Stimulated activated CD4-positive, alpha-beta T cell treated with anti-CD3 and anti-CD28 coated beads, Interleukin-12 subunit alpha, Interleukin-12 subunit beta, amount 100 ng/mL, for 48 hours (primary cell): Measurements from ENCODE around the gene FNTB.
A peak's percentile ranks its signal among the peaks of the same experiment; 100 is the strongest.

Source experiments
- DNase-seq, 3 donors: peaks; one replicate each; pipeline ENCODE4 v3.0.0-alpha.2; 2020; ENCODE audit warnings: low read depth in 2 of 3, low spot score in 1 of 3

Gene FNTB

GRCh38 chr14:64952598-64953309 lies 33.9 kb upstream of the FNTB start:
- no peak for DNase-seq

- DNase-seq = no peak
Measured at GRCh38 chr14:64953310-64953654, 33.4 kb upstream of the FNTB start.

DNA sequence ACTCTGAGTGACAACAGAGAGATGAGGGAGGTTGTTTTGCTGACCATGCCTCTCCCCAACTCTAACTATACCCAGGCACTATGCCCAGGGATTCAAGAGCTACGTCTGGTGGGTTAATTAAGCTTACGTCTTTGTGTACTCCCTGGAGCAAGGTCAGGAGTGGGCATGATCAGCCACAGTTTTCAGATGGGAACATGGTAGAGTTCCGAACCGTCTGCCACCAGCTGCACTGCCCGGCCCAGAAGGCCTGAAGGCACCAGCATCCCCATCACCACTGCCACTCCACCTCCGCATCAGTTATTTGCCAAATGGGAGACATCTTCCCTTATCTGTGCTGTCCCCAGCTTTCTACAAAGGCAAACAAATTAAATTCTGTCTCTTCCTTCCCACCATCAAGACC lies 33.0 kb upstream of the FNTB start:
- no peak for DNase-seq

DNA sequence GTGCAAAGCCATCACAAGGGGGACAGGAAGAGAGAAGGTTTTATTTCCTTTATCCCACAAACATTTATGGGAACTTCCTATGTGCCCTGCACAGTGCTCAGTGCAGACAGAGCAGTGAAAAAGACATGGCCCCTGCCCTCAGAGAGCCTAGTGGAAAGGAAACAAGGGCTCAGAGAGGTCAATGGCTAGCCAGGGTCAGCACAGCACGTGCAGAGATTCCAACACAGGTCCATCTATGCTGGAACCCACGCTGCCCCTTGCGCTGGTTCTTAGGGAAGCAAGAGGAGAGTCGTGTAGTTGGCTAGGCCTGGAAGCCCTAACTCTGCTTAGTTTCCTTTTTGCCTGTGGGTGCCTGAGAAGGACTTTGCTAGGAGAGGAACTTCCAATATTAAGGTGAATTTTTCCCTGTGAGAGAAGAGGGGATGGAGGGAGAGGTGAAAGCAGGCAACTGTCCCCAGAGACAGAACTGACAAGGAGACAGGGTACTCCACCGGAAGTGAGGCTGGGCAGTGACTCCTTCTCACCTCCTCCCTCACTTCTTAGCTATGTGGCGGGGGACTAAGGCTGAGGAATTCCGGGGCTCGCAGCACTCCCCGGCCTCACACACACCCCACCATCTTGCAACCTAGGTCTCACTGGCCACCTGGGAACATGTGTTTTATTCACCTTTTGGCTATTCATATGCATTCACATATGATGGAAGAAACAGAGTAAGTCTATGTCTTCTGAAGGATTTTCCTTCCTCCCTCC lies 32.0 kb upstream of the FNTB start:
- DNase-seq = no peak

- no peak for DNase-seq
Measured at GRCh38 chr14:64955297-64955696, 31.4 kb upstream of the FNTB start.

DNA sequence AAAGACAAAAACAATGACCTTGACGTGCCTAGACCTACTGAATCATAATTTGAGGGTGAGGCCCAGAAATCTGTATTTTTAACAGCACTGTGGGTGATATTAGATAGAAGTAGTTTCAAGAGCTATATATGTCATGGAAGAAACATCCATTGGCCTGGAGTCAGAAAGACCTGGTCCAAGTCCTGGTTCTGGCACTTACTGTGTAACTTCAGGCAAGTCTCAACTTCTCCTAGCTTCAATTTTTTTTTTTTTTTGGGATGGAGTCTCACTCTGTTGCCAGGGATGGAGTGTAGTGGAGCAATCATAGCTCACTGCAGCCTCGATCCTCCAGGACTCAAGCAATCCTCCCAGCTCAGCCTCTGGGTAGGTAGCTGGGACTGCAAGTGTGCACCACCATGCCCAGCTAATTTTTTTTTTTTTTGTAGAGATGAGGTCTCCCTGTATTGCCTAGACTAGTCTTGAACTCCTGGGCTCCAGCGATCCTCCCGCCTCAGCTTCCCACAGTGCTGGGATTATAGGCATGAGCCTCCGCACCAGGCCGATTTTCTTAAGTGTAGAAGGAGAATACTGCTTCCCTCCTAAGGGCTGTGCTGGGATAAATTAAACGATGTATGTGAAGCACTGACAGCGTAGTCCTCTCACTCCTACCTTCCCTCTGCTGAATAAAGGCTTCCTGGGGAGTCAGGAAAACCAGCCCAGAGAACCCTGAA lies 29.8 kb upstream of the FNTB start:
- no peak for DNase-seq

DNA sequence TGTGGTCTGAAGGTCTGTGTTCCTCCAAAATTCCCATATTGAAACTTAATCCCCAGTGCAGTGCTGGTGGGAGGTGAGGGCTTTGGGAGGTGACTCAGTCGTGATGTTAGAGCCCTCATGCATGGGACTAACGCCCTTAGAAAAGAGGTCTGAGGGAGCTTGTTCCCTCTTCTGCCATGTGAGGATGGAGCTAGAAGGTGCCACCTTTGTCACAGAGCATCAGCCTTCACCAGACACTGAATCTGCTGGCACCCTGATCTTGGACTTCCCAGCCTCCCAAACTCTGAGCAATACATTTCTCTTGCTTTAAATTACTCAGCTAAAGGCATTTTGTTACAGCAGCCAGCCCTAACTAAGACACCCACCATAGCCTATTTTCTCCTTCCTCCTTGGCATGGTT lies 28.5 kb upstream of the FNTB start:
- no peak for DNase-seq

DNA sequence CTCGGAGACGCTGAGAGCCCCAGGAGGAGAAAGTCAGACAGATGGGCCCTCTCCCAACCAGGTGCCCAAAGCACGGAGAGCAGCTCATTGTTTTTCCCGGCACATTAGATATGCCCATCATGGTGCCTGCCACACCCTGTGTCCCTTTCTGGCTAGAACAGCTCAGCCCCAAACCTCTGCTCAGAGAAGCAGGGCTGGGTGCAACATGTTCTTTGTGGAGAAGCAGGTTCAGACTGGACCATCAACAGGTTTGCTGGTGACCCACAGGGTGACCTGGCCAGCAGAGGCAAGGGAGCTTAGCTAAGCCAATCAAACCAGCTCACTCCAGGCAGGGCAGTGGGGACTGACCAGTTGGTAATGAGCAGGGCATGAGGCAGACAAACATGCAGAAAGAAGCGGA lies 28.0 kb upstream of the FNTB start:
- DNase-seq = no peak

GRCh38 chr14:64960762-64961276 lies 25.9 kb upstream of the FNTB start:
- DNase-seq = no peak

DNA sequence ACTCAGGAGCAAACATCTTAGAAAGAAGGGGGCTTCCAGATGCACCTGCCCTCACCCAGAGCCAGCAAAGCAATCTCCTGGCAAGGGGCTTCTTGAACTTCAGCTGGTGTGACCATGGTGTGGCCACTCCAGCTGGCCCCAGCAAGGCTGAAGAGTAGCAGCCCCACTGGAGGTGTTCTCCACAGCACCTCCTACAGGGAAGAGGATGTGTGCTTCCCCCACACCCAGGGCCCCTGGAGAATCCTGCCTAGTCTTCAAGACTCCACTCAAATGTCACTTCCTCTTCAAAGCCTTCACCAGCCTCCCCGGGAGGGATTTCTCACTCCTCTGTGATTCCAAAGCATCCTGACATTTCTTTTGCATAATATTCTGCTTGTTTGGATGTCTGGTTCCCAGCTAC lies 23.1 kb upstream of the FNTB start:
- DNase-seq = no peak

DNA sequence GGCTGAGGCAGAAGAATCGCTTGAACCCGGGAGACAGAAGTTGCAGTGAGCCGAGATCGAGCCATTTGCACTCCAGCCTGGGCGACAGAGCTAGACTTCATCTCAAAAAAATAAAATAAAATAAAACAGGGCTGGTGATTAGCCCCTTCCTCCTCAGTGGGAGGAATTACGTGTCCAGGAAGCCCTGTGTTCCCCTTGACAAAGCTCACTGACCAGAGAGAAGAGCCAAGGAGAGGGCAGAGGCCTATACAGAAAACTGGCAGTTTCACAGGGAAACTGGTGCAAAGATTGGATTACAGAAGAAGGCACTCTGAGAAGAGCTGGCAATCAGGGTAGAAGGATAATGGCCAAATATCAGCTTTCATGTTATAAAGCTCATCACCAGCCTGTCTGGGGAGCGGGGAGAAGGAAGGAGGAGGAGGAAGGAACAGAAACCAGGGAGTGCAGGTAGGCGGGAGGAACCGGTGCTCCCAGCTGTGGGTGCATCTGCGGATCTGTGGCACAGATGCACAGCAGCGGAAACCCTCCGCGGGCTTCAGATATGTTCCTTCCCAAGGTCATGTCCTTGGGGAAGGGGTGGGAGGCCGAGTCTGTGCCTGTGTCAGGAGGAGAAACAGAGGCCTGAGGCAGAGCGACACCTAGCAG lies 21.2 kb upstream of the FNTB start:
- no peak for DNase-seq

DNA sequence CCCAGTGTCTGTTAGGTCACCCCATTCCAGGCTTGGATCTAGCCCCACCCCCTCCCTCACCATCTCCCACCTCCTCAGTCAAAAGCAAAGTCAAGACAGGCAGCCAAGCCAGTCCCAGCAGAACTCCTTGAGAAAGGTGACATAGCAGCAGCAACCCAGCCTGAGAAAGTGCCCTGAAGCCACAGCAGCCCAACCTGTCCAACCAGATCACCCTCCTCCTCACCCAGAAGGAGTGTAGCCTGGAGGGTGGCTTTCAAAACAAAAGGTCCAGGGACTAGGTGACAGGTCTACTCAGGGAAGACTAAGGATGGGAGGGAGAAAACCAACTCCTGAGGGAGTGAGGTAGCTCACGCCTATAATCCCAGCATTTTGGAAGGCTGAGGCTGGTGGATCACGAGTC lies 19.7 kb upstream of the FNTB start:
- DNase-seq = no peak

DNA sequence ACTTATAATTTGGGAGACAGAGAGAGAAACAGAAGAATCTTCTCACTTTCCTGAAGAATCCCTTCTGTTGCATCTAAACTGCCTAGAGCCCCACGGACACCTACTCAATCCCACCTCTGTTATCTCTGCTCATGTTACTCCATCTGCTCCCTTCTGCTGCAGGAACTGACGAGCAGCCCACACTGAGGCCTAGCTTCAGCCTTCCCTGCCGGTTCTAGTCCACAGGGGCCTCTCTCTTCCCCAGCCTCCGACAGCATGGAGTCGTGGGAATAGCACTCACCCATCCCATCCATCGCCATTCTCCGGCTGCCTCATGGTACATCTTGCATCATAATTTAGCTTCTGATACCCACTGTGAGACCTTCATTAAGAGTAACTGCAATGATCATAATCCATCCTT lies 18.5 kb upstream of the FNTB start:
- no peak for DNase-seq

DNA sequence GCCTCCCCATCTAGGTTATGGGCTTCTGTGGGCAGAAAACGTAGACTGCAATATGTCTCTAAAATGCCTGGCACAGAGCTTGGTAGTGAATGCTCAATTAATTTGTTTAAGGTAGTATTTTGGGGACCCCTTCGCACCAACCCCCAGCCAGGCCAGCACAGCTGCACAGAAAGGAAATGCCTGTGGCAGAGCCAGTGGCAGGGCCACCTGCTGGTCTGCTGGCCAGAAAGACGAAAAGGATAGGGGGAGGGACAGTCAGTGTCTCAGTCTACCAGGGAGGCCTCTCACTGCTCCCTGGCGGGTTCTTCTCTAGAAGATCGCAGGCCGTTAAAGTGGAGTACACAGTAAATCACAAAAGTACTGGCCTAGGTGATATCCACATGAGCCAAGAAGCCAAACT lies 18.0 kb upstream of the FNTB start:
- DNase-seq = no peak

- DNase-seq = no peak
Measured at GRCh38 chr14:64970041-64970440, 16.7 kb upstream of the FNTB start.

DNA sequence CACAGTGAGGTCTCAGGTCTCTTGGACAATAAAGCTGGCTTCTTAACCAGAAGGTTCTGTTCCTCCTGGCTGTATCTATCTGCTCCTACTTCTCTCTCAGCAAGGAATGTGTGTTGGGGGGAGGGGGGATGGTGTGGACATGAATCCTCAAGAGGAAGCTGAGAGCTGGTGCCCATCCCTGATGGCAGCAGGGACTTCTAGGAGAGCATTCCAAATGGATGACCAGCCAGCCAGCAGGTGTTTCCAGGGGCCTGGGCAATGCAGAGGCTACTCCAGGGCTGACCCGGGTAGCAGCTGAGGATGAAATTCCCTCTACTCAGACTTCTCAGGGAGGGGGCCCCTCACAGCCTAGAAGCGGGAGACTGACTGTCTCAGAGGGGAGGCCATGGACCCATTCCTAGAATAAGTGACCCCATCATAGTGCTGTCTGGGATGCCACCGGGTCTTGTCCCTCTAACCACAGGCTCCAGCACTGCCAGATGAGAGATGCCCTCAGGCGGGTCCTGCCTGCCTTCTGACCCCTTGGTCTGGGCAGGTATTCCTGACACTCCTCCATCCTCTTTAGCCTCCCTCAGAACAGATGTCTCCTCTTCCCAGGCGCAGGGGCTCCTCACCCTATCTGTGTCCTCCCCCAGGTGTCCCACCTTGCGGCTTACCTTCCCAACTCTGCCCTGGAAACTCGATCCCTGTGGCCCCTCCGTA lies 15.8 kb upstream of the FNTB start:
- DNase-seq = no peak

GRCh38 chr14:64971491-64971942 lies 15.2 kb upstream of the FNTB start:
- DNase-seq = no peak

DNA sequence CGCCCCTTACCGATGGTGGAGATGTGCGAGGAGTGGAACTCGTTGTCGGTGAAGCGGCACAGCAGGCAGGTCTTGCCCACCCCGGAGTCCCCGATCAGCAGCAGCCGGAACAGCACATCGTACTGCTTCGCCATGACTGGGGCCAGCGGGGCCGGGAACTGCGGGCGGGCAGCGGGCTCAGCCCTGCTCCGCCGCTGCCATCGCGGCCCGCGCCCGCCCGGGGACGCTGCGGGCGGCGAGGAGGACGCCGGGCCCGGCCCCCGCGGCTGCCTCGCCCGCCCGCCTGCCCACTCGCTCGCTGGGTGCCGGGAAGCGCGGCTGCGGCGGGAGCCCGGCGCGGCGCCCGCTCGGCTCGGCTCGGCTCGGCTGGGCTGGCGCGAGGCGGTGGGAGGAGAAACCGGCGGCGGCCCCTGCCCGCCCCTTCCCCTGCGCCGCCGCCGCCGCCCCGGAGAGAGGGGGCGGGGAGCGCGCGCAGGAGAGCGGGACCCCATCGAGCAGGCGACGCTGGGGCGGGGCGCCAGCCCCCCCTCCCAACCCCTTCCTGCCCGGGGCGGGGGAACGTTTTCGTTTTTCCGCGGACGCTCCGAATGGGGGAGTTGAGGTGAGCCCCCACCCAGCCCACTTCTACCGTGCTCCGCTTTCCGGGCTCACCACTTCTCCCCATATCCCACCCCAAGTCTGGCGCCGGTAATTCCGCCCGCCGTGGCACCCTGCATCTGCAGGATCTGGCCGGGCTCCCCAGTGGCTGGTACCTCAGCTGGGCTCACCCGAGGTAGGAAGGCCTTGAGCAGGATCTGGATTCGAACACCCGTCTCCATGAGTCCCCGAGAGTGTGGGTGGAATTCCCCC lies 14.5 kb upstream of the FNTB start, which contains the start of gene RAB15:
Gene RAB15 (minus strand): TSS at position 394 of the 849 bp plus-strand sequence. CDS start 260 bp downstream, at position 134.
- peak in 1 of 3 donors; percentile 15 for DNase-seq

- DNase-seq = no peak
Measured at GRCh38 chr14:64973026-64973442, 13.7 kb upstream of the FNTB start.

DNA sequence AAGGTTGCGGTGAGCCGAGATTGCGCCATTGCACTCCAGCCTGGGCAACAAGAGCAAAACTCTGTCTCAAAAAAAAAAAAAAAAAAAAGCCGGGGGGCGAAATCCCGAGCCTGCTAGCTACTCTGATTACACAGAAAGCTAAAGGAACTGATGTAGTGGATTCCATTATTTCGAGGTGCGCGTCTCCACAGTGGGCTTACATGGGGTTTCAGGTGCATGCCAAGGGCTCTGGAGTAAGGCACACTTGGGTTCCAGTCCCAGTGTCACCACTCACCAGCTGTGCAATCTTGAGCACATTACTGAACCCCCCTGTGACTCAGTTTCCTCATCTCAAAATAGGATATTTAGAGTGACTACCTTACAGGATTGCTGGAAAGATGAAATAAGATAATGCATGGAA lies 12.9 kb upstream of the FNTB start:
- DNase-seq = no peak
